GM12878 (cell line): Measurements from ENCODE around the gene CHST13. TPM values are rescaled to one million over a fixed set of nuclear protein-coding genes. Genes with fewer than 3 reads are reported as not detected.

Experiments
- ATAC-seq: fragments of 200-7000 bp; cut with Tn5 transposase; 3 replicates; pipeline ENCODE4 v1.9.1; 2020; ENCODE audit warnings: mild to moderate bottlenecking, moderate library complexity
- BruUV-seq: library from RNA; stranded (reverse); fragments of 400-500 nt; replicated peaks from 2 replicates; lab custom pipeline; 2021; lab: Mats Ljungman, UMichigan
- CTCF ChIA-PET: fragments of 300-600 bp; sonication (Branson Sonifier 250); formaldehyde crosslinking; extraction: SDS; loops from one replicate; lab custom pipeline; 2021; ENCODE audit warnings: inconsistent platforms; lab: Yijun Ruan, JAX
- POLR2A ChIA-PET: fragments of 350-600 bp; formaldehyde crosslinking; extraction: SDS; loops from one replicate; lab custom pipeline; 2021; ENCODE audit warnings: inconsistent platforms; lab: Charles Lee
- RAD21 ChIA-PET: fragments of 300-600 bp; sonication (Branson Sonifier 250); formaldehyde crosslinking; loops from one replicate; lab custom pipeline; 2023; ENCODE audit warnings: antibody characterized with exemption; ENCODE audit not compliant: unreplicated experiment; lab: Charles Lee
- SMC1A ChIA-PET: fragments of 300-600 bp; sonication (Branson Sonifier 250); formaldehyde crosslinking; loops from one replicate; lab custom pipeline; 2023; ENCODE audit not compliant: unreplicated experiment, uncharacterized antibody; lab: Charles Lee
- DNase-seq: peaks from one replicate; pipeline ENCODE4 v3.0.0-alpha.2; 2011; ENCODE audit warnings: low read depth, low spot score
- FAIRE-seq: peaks from 3 replicates; lab custom pipeline; 2011; peaks lifted over from hg19 to GRCh38; lab: Jason Lieb, UNC
- H2AFZ ChIP-seq: 2 replicates; pipeline ENCODE4 v1.6.0; 2011; ENCODE audit warnings: low read depth, low read length, control low read depth; ENCODE audit not compliant: control insufficient read depth
- H3K27ac ChIP-seq: 2 replicates; pipeline ENCODE4 v1.5.1; 2011; ENCODE audit warnings: control low read depth; ENCODE audit not compliant: control insufficient read depth, insufficient read depth
- H3K27me3 ChIP-seq, 2 experiments: replicated peaks in 1 of 2; 2 replicates each; pipeline versions ENCODE4 v1.6.0 to v1.6.1; 2011; ENCODE audit warnings: low read length in 1 of 2; ENCODE audit not compliant: control insufficient read depth in 2 of 2, insufficient read depth in 2 of 2
- H3K36me3 ChIP-seq, 2 experiments: 2 replicates each; pipeline ENCODE4 v1.5.1; 2011; ENCODE audit warnings: low read length in 1 of 2; ENCODE audit not compliant: control insufficient read depth in 2 of 2, insufficient read depth in 2 of 2
- H3K4me1 ChIP-seq: 2 replicates; pipeline ENCODE4 v1.6.1; 2011; ENCODE audit warnings: mild to moderate bottlenecking, low read length, moderate library complexity, mixed read lengths; ENCODE audit not compliant: control insufficient read depth, insufficient read depth
- H3K4me2 ChIP-seq: 2 replicates; pipeline ENCODE4 v1.6.0; 2011; ENCODE audit warnings: control low read depth; ENCODE audit not compliant: control insufficient read depth, insufficient read depth
- H3K4me3 ChIP-seq: fragments of 200-600 bp; sonication (generic); 2 replicates; pipeline ENCODE4 v1.5.1; 2016
- H3K79me2 ChIP-seq: 2 replicates; pipeline ENCODE4 v1.6.0; 2011; ENCODE audit warnings: low read length; ENCODE audit not compliant: control insufficient read depth, insufficient read depth
- H3K9ac ChIP-seq: 2 replicates; pipeline ENCODE4 v1.8.0; 2011; ENCODE audit warnings: low read length, control low read depth, mixed read lengths; ENCODE audit not compliant: control insufficient read depth, insufficient read depth
- H3K9me3 ChIP-seq: replicated peaks from 3 replicates; pipeline ENCODE4 v1.5.1; 2011; ENCODE audit warnings: mild to moderate bottlenecking, low read length; ENCODE audit not compliant: control insufficient read depth, insufficient read depth
- H4K20me1 ChIP-seq: 2 replicates; pipeline ENCODE4 v1.6.0; 2011; ENCODE audit not compliant: control insufficient read depth, insufficient read depth
- CHD1 ChIP-seq: IDR thresholded peaks from 2 replicates; pipeline ENCODE4 v1.6.1; 2012; ENCODE audit warnings: low read depth, low read length, improper control_type of control experiment
- EED ChIP-seq: sonication (generic); IDR thresholded peaks from 2 replicates; pipeline ENCODE4 v1.6.1; 2016; ENCODE audit warnings: antibody characterized with exemption, low read depth
- EP300 ChIP-seq, 2 experiments: fragments of 150-350 bp in 1 of 2; IDR thresholded peaks; 2 replicates each; pipeline ENCODE4 v1.6.1; 2011 to 2012; ENCODE audit warnings: low read depth in 2 of 2, low read length in 2 of 2, borderline replicate concordance in 1 of 2, improper control_type of control experiment in 1 of 2, inconsistent platforms in 1 of 2; ENCODE audit not compliant: control insufficient read depth in 1 of 2
- HDAC2 ChIP-seq: fragments of 200-600 bp; sonication (generic); IDR thresholded peaks from 2 replicates; pipeline ENCODE4 v1.6.1; 2017
- IRF5 ChIP-seq: fragments of 450-650 bp; IDR thresholded peaks from 2 replicates; pipeline ENCODE4 v1.6.1; 2017; ENCODE audit warnings: borderline replicate concordance
- KDM1A ChIP-seq: fragments of 200-600 bp; sonication (generic); IDR thresholded peaks from 2 replicates; pipeline ENCODE4 v1.6.1; 2016; ENCODE audit warnings: borderline replicate concordance
- MTA2 ChIP-seq: fragments of 450-650 bp; IDR thresholded peaks from 2 replicates; pipeline ENCODE4 v1.6.1; 2016; ENCODE audit warnings: low read depth, mild to moderate bottlenecking, moderate library complexity
- NFXL1 ChIP-seq: fragments of 450-650 bp; IDR thresholded peaks from 2 replicates; pipeline ENCODE4 v1.6.1; 2017; ENCODE audit warnings: antibody characterized with exemption, mild to moderate bottlenecking, borderline replicate concordance
- NRF1 ChIP-seq: conservative IDR thresholded peaks from 2 replicates; pipeline ENCODE4 v1.6.1; 2011; ENCODE audit warnings: mild to moderate bottlenecking, low read depth, low read length, improper control_type of control experiment
- PAX8 ChIP-seq: fragments of 450-650 bp; IDR thresholded peaks from 2 replicates; pipeline ENCODE4 v1.6.1; 2017; ENCODE audit warnings: mild to moderate bottlenecking, moderate library complexity
- POLR2AphosphoS2 ChIP-seq: IDR thresholded peaks from 2 replicates; pipeline ENCODE4 v1.6.1; 2011; ENCODE audit warnings: low read depth, mild to moderate bottlenecking, low read length, improper control_type of control experiment, moderate library complexity
- SREBF1 ChIP-seq: IDR thresholded peaks from 2 replicates; pipeline ENCODE4 v1.6.1; 2012; ENCODE audit warnings: mild to moderate bottlenecking, low read length
- SUZ12 ChIP-seq: fragments of 200-600 bp; sonication (generic); IDR thresholded peaks from one replicate; pipeline ENCODE4 v1.6.1; 2018; ENCODE audit warnings: antibody characterized with exemption, mild to moderate bottlenecking; ENCODE audit not compliant: unreplicated experiment
- TAF1 ChIP-seq: IDR thresholded peaks from 2 replicates; pipeline ENCODE4 v1.6.1; 2011; ENCODE audit warnings: mild to moderate bottlenecking, low read depth, low read length, borderline replicate concordance
- ZBTB4 ChIP-seq: fragments of 450-650 bp; formaldehyde crosslinking; IDR thresholded peaks from 2 replicates; pipeline ENCODE4 v1.4.0; 2022; ENCODE audit warnings: mild to moderate bottlenecking, moderate library complexity
- ZNF217 ChIP-seq: fragments of 450-650 bp; IDR thresholded peaks from 2 replicates; pipeline ENCODE4 v1.6.1; 2017; ENCODE audit warnings: antibody characterized with exemption, mild to moderate bottlenecking
- WGBS: methylation state at CpG from one replicate; pipeline ENCODE4 v1.1.6; 2016; ENCODE audit warnings: low lambda C conversion rate; ENCODE audit not compliant: insufficient replicate concordance, insufficient coverage; ENCODE audit errors: missing lambda C conversion rate; 5-methylcytosine and 5-hydroxymethylcytosine counted together
- in situ Hi-C: fragments of 300-500 bp; cut with MboI; formaldehyde crosslinking; loops from 9 replicates; pipeline ENCODE4 v1.14.3; 2018; ENCODE audit warnings: mixed read lengths
- intact Hi-C: fragments of 100-400 bp; cut with micrococcal nuclease; formaldehyde crosslinking; loops from one replicate; pipeline ENCODE4 v1.14.2; 2022; ENCODE audit not compliant: unreplicated experiment
- polyA plus RNA-seq, 11 experiments: library from polyadenylated mRNA; depleted of rRNA in 4 of 11; unstranded in 6 of 11; stranded (reverse) in 5 of 11; fragments of >200 nt; fragmentation: Nextera tagmentation in 4 of 11; fragmentation: Illumina TruSeq in 1 of 11; extraction: Ambion mirVana in 4 of 11; extraction: Trizol in 1 of 11; gene quantifications; 1 replicate in 1 of 11; 2 replicates in 10 of 11; pipeline versions ENCODE4 v1.2.1 to v1.2.3, GENCODE V29; 2011 to 2016; ENCODE audit warnings: inconsistent platforms in 2 of 11, missing spikeins in 2 of 11, low read depth in 1 of 11
- total RNA-seq, 4 experiments: library from RNA; depleted of rRNA in 3 of 4; stranded (reverse); fragments of >200 nt in 3 of 4; fragmentation: Illumina TruSeq in 1 of 4; extraction: Trizol in 1 of 4; gene quantifications; 2 replicates each; pipeline versions ENCODE4 v1.2.1 to v1.2.3, GENCODE V29; 2013 to 2021
- TF ChIP-seq, protein P1 (sequence below): IDR thresholded peaks from 2 replicates; pipeline ENCODE4 v1.6.1; 2011; ENCODE audit warnings: mild to moderate bottlenecking, low read depth, low read length, moderate library complexity; ENCODE audit not compliant: insufficient replicate concordance

Gene CHST13
- total and polyA plus RNA-seq, 10 of the 15 experiments (the other 5 are each of a cell fraction or from before 2014, with no cell fraction given), result not detected

DNA sequence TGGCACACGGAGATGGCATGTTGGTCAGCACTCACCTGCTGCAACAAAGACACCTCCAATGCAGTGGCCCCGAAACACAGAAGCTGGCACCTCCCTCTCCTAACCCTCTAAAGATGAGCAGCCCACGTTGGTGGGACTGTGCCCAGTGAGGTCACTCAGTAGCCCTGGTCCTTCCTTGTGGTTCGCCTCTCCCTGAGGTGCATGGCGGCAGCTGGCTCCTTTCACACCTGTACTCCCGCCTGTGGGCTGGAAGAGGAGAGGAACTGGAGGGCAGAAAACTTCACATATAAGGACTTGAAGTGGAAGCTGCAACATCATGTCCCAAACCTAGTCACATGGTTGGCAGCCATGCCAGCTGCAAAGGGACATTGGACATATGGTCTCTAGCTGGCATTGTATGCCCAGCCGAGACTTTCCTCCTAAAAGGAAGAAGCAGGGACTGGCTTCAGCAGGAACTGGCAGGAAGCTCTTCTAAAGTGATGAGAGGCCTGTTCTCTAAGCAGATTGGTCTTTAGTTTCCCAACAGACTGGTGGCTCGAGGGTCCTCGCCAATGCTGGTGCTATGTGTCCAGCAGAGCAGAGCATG is 45.5 kb downstream of the CHST13 start:
- 11% methylated on average over 9 of the region's 9 CpGs for WGBS
- Histone ChIP-seq H3K79me2 (no peaks in the 10 kb centered on the region), H3K4me2 (no peak overlapping the region), H3K4me3 (no peak overlapping the region), H3K27ac (no peak overlapping the region), H3K36me3 (no peaks in the 10 kb centered on the region), H3K27me3 (peaks cover 0 to 10% of the 10 kb centered on the region in 2 experiments; a peak in 3 of 4 replicates), H3K9ac (no peak overlapping the region), H4K20me1 (no peaks in the 10 kb centered on the region), H3K4me1 (no peaks in the 10 kb centered on the region), H2AFZ (no peak overlapping the region), H3K9me3 (no peaks in the 10 kb centered on the region)
- CTCF ChIA-PET, result no interaction called here
- SMC1A ChIA-PET, result no interaction called here
- RAD21 ChIA-PET, result no interaction called here
- BruUV-seq, result no TSS peak
- in situ Hi-C loops (no loop called here), intact Hi-C loops (no loop called here)
- ATAC-seq, result no peak
- TF ChIP-seq ZBTB4 (CRISPR knock-in tag) (no peak), PAX8 (no peak), EP300 (IDR thresholded peaks at IDR 0.05; ENCODE audit: borderline replicate concordance in 1 of 2, control insufficient read depth in 1 of 2, low read depth in 2 of 2, low read length in 2 of 2) (no peak), HDAC2 (no peak), IRF5 (no peak), KDM1A (no peak), POLR2AphosphoS2 (no peak), CHD1 (no peak), SREBF1 (no peak), EED (no peak), TAF1 (no peak), MTA2 (no peak), SUZ12 (no peak), NRF1 (no peak), NFXL1 (no peak), ZNF217 (no peak)
- TF ChIP-seq, protein P1, sequence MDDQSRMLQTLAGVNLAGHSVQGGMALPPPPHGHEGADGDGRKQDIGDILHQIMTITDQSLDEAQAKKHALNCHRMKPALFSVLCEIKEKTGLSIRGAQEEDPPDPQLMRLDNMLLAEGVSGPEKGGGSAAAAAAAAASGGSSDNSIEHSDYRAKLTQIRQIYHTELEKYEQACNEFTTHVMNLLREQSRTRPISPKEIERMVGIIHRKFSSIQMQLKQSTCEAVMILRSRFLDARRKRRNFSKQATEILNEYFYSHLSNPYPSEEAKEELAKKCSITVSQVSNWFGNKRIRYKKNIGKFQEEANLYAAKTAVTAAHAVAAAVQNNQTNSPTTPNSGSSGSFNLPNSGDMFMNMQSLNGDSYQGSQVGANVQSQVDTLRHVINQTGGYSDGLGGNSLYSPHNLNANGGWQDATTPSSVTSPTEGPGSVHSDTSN, result no peak
- no peak for DNase-seq
- POLR2A ChIA-PET, result no interaction called here
- FAIRE-seq, result no peak
